ENCODE measurements around the gene GJA3. TPM values are rescaled to one million over a fixed set of nuclear protein-coding genes. Genes with fewer than 3 reads are reported as not detected.

Gene GJA3
- total and polyA plus RNA-seq, 4 donors, result 0.02 to 0.05 TPM; not detected in 2

DNA sequence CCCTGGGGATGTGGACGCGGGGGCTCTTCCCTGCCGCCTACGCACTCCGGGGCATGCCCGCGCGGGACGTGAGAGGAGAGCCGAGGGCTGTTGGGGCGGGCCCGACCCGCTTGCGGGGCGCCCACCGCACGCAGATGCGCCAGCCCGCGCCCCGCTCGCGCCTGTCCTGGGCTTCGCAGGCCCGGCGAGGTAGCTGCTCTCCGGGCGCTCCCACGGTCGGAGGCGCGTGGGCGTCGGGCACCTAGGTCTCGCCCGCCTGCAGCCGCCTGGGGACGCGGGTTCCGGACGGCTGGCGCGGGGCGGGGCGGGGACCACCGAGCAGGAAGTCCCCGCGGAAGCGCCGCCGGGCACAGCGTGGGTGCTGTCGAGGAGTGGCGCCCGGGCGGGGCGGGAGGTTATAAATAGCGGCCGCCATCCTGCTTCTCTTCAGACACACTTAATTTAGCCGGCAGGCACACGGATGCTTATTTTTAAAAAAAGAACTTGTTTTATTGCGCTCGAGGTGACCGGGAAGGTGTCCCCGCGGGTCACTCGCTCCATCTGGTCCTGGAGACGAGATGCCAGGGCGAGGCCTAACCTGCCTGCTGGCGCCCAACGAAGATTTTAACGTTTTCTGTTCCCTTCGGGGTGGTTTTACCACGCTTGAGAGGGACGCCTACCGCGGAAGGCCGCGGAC, 561 bp upstream of the GJA3 start (continued):
- TF ChIP-seq FOXA2 (IDR thresholded peaks at IDR 0.05), result no peak
- TF ChIP-seq RXRA (IDR thresholded peaks at IDR 0.05), result no peak
- no peak for TF ChIP-seq NR2F2 (IDR thresholded peaks at IDR 0.05)
- no peak for TF ChIP-seq JUND (IDR thresholded peaks at IDR 0.05)
- TF ChIP-seq ZBTB33 (IDR thresholded peaks at IDR 0.05), result no peak
- TF ChIP-seq EGR1 (IDR thresholded peaks at IDR 0.05; ENCODE audit: low read depth in 2 of 2), result no peak
- TF ChIP-seq YY1 (IDR thresholded peaks at IDR 0.05), result no peak
- TF ChIP-seq FOXA1 (IDR thresholded peaks at IDR 0.05), result no peak
- TF ChIP-seq GABPA (IDR thresholded peaks at IDR 0.05 in 1 of 2, conservative IDR thresholded peaks at IDR 0.05 in 1 of 2), result no peak
- no peak for TF ChIP-seq RAD21 (IDR thresholded peaks at IDR 0.05)

DNA sequence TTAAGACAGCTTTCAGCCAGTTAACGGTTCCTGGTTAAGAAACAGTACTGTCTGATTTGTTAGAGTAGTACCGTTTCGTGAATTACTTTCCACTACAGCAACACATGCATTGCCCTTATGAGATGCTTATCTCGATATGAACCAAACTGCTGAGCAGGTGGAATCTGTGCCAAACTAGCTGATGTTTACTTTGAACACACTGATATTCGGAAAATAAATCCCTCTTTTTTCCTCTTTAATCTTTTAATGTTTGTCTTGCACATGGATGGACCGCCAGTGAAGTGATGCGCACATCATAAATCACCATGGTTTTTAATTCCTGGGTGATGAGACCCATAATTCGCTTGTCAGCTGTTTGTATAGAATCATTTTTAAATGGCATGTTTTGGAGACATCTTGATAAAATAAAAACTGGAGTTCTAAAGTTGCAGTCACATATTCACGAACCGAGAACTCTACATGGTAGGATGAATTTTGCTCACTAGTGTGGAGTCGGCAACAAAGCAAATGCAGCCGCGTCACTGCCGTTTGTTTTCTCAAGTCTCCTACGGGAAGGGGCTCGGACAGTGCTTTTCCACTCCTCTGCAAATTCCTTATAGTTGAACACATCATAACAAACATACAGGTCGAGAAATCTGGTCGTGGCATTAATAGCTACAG, 1.1 kb downstream of the GJA3 start:
- no peak overlapping the region for H3K9ac ChIP-seq (ENCODE audit: low read depth in 1 of 2, low read length in 2 of 2)
- H3K4me3 ChIP-seq (ENCODE audit: low read depth in 1 of 3, low read length in 3 of 3), result no peak overlapping the region
- DNase-seq (ENCODE audit: low spot score), result no peak
- TF ChIP-seq REST (IDR thresholded peaks at IDR 0.05) (no peak), HNF4G (IDR thresholded peaks at IDR 0.05) (no peak), TAF1 (conservative IDR thresholded peaks at IDR 0.05) (no peak), YY1 (IDR thresholded peaks at IDR 0.05) (no peak)
- peaks cover 0 to 21% (median 6%) of the 10 kb centered on the region in 4 donors for H3K27me3 ChIP-seq (ENCODE audit: control insufficient read depth in 4 of 4, insufficient read depth in 4 of 4, low read length in 3 of 4)
- no peaks in the 10 kb centered on the region for H3K9me3 ChIP-seq (ENCODE audit: control insufficient read depth in 4 of 4, low read length in 3 of 4)
- no peaks in the 10 kb centered on the region for H3K36me3 ChIP-seq (ENCODE audit: control insufficient read depth in 4 of 4, insufficient read depth in 3 of 4, low read depth in 1 of 4, low read length in 3 of 4)
- H3K27ac ChIP-seq (ENCODE audit: low read depth in 1 of 2, low read length in 2 of 2), result no peak overlapping the region
- H3K4me1 ChIP-seq (ENCODE audit: control insufficient read depth in 4 of 4, insufficient read depth in 4 of 4, low read length in 3 of 4), result peaks cover 6 to 19% (median 15%) of the 10 kb centered on the region in 4 donors
- 28% methylated on average over 18 of the region's 18 CpGs for WGBS

DNA sequence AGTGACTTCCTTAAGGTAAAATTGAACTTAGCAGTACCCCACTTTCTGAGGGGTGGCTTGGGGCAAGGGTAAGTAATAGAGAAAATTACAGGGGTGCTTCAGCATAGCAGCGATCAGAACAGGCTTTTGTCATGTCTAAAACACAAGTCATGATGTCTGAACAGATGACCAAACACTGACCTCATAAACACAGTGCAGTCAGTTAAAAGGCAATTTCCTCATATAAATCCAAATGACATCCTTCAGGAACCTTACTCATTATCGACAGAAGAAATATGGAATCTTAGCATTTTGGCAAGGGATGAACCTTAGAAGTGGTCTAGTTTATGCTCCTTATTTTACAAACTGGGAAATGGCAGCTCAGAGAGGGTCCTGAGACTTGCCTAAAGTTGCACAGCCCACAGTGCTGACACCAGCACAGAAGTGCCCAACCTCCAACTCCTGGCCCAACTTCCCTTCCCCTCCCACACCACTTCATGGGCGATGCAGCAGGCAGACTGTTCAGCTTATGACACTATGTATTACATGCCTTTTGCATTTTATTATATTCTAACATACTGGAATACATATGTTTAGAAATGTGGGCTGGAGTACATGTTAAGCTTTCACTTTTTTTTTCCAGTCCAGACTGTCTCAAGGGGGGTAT, 3.6 kb downstream of the GJA3 start:
- H3K4me3 ChIP-seq (ENCODE audit: low read depth in 1 of 3, low read length in 3 of 3), result no peak overlapping the region
- no peak overlapping the region for H3K9ac ChIP-seq (ENCODE audit: low read depth in 1 of 2, low read length in 2 of 2)
- H3K27ac ChIP-seq (ENCODE audit: low read depth in 1 of 2, low read length in 2 of 2), result no peak overlapping the region
- no peaks in the 10 kb centered on the region for H3K9me3 ChIP-seq (ENCODE audit: control insufficient read depth in 4 of 4, low read length in 3 of 4)
- peaks cover 0 to 24% (median 6%) of the 10 kb centered on the region in 4 donors for H3K27me3 ChIP-seq (ENCODE audit: control insufficient read depth in 4 of 4, insufficient read depth in 4 of 4, low read length in 3 of 4)
- H3K4me1 ChIP-seq (ENCODE audit: control insufficient read depth in 4 of 4, insufficient read depth in 4 of 4, low read length in 3 of 4), result peaks cover 6 to 19% (median 14%) of the 10 kb centered on the region in 4 donors
- no peaks in the 10 kb centered on the region for H3K36me3 ChIP-seq (ENCODE audit: control insufficient read depth in 4 of 4, insufficient read depth in 3 of 4, low read depth in 1 of 4, low read length in 3 of 4)
- no peak for DNase-seq (ENCODE audit: low spot score)
- WGBS, result 67% methylated on average over 3 of the region's 3 CpGs
- no peak for TF ChIP-seq RAD21 (IDR thresholded peaks at IDR 0.05)
- TF ChIP-seq YY1 (IDR thresholded peaks at IDR 0.05), result no peak
- no peak for TF ChIP-seq RXRA (IDR thresholded peaks at IDR 0.05)
- TF ChIP-seq SP1 (IDR thresholded peaks at IDR 0.05), result no peak
- no peak for TF ChIP-seq ZBTB33 (IDR thresholded peaks at IDR 0.05)
- TF ChIP-seq, protein P1, sequence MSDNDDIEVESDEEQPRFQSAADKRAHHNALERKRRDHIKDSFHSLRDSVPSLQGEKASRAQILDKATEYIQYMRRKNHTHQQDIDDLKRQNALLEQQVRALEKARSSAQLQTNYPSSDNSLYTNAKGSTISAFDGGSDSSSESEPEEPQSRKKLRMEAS (IDR thresholded peaks at IDR 0.05), result no peak
- TF ChIP-seq FOXA2 (IDR thresholded peaks at IDR 0.05), result no peak
- TF ChIP-seq REST (IDR thresholded peaks at IDR 0.05), result no peak
